SK-N-SH treated with all-trans-retinoic acid at 6 μM for 48 hours (cell line): Measurements from ENCODE around the gene MGMT.

Experiments used
- ARNTL ChIP-seq: fragments of 450-650 bp; formaldehyde crosslinking; IDR thresholded peaks from 2 replicates; pipeline ENCODE4 v1.5.0; 2020; ENCODE audit warnings: low read depth, mild to moderate bottlenecking, moderate library complexity, borderline replicate concordance
- BACH2 ChIP-seq: fragments of 250-450 bp; sonication (Bioruptor Pico); IDR thresholded peaks from 2 replicates; pipeline ENCODE4 v1.9.0; 2021; ENCODE audit warnings: mild to moderate bottlenecking, borderline replicate concordance
- CSDC2 ChIP-seq: fragments of 250-450 bp; sonication (Bioruptor Pico); IDR thresholded peaks from 2 replicates; pipeline ENCODE4 v1.5.0; 2020; ENCODE audit warnings: mild to moderate bottlenecking, moderate library complexity
- RARB ChIP-seq: fragments of 250-450 bp; sonication (Bioruptor Pico); IDR thresholded peaks from 2 replicates; pipeline ENCODE4 v1.8.0; 2021; ENCODE audit warnings: mild to moderate bottlenecking, moderate library complexity
- ZFP3 ChIP-seq: fragments of 250-450 bp; sonication (Bioruptor Pico); IDR thresholded peaks from 2 replicates; pipeline ENCODE4 v1.5.0; 2020; ENCODE audit warnings: mild to moderate bottlenecking, moderate library complexity
- ZNF8 ChIP-seq: fragments of 450-650 bp; formaldehyde crosslinking; IDR thresholded peaks from 2 replicates; pipeline ENCODE4 v1.5.0; 2020; ENCODE audit warnings: mild to moderate bottlenecking, moderate library complexity

DNA sequence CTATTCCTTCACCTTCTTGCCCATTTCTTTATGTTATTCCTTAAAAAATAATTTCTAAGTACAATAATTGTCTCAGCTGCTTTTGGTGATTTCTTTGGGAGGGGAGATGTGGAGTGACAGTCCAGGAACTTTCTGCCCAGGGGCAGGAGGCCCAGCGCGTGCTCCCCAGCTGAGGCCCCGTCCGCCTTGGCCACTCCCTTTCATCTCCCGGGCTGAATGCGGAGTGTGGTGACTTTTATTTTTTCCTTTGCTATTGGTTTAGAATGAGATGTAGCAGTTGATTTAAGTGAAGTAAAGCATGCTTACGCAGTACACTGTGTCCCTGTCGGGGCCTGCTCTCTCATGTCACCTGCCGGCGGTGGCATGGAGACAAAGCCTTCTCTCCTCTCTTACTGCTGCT, 141.6 kb downstream of the MGMT start:
- TF ChIP-seq ARNTL (CRISPR knock-in tag): no peak
- no peak for TF ChIP-seq ZFP3
- TF ChIP-seq RARB (CRISPR knock-in tag): no peak
- no peak for TF ChIP-seq ZNF8 (CRISPR knock-in tag)
- TF ChIP-seq BACH2 (CRISPR knock-in tag): no peak
- no peak for TF ChIP-seq CSDC2
